Neural progenitor cell (in vitro differentiated cells): ENCODE measurements around the gene ABCC1.

Source experiments
- EZH2 ChIP-seq: fragments of 200-600 bp; sonication (generic); IDR thresholded peaks from 2 replicates; pipeline ENCODE4 v1.6.1; 2017; ENCODE audit warnings: antibody characterized with exemption, mild to moderate bottlenecking, moderate library complexity
- TF ChIP-seq, protein P1 (sequence below): fragments of 200-600 bp; sonication (generic); IDR thresholded peaks from 2 replicates; pipeline ENCODE4 v1.5.1; 2017; ENCODE audit warnings: antibody characterized with exemption, mild to moderate bottlenecking

DNA sequence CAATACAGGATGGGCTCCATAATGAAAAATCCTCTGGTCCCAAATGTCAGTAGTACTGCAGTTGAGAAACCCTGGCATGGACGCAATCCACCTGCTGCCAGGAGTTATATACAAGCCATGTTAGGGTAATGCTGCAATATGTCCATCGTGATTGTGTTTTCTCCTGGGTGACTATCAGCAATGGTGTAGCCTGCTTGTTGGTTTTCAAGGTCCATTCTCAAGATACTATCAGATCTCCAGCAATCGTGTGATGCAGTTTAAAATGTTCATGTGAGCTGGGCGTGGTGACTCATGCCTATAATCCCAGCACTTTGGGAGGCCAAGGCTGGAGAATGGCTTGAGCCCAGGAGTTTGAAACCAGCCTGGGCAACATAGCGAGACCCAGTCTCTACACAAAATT is 24.0 kb downstream of the ABCC1 start:
- TF ChIP-seq, protein P1, sequence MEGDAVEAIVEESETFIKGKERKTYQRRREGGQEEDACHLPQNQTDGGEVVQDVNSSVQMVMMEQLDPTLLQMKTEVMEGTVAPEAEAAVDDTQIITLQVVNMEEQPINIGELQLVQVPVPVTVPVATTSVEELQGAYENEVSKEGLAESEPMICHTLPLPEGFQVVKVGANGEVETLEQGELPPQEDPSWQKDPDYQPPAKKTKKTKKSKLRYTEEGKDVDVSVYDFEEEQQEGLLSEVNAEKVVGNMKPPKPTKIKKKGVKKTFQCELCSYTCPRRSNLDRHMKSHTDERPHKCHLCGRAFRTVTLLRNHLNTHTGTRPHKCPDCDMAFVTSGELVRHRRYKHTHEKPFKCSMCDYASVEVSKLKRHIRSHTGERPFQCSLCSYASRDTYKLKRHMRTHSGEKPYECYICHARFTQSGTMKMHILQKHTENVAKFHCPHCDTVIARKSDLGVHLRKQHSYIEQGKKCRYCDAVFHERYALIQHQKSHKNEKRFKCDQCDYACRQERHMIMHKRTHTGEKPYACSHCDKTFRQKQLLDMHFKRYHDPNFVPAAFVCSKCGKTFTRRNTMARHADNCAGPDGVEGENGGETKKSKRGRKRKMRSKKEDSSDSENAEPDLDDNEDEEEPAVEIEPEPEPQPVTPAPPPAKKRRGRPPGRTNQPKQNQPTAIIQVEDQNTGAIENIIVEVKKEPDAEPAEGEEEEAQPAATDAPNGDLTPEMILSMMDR, result no peak
- no peak for TF ChIP-seq EZH2
